Measurements from ENCODE around the gene CHST6.

DNA sequence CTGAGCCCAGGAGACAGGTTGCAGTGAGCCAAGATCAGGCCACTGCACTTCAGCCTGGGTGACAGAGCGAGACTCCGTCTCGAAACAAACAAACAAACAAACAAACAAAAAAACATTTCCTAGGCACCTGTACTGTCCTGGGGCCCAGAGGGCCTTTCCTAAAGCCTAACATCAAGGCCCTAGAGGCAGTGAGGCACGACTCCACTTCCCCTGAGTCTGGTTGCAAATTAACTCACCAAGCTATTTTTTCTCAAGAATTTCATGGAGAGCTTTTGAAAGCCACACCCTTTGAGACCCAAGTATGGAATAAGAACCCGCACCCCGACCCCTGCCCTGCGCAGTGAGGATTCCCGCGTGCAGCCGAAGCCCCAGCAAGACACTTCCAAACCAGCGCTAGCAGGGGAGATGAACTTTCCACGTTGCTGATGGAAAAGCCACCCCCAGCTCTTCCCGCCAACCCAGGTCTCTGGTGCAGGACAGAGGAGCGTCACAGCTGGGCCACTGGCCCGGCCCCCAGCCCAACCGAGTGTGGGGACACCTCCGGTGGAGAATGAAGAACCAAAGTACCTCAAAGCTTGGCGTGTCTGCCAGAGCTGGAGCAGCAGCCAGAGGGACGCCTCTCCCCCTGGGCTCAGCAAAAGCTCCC is 39.4 kb upstream of the CHST6 start:
- TF ChIP-seq, protein P1, sequence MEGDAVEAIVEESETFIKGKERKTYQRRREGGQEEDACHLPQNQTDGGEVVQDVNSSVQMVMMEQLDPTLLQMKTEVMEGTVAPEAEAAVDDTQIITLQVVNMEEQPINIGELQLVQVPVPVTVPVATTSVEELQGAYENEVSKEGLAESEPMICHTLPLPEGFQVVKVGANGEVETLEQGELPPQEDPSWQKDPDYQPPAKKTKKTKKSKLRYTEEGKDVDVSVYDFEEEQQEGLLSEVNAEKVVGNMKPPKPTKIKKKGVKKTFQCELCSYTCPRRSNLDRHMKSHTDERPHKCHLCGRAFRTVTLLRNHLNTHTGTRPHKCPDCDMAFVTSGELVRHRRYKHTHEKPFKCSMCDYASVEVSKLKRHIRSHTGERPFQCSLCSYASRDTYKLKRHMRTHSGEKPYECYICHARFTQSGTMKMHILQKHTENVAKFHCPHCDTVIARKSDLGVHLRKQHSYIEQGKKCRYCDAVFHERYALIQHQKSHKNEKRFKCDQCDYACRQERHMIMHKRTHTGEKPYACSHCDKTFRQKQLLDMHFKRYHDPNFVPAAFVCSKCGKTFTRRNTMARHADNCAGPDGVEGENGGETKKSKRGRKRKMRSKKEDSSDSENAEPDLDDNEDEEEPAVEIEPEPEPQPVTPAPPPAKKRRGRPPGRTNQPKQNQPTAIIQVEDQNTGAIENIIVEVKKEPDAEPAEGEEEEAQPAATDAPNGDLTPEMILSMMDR (tag by site-specific recombination; IDR thresholded peaks at IDR 0.05) = no peak
- TF ChIP-seq ZNF266 (tag by site-specific recombination; IDR thresholded peaks at IDR 0.05; ENCODE audit: low read depth) = no peak
- TF ChIP-seq MEIS1 (CRISPR knock-in tag; IDR thresholded peaks at IDR 0.05; ENCODE audit: borderline replicate concordance) = no peak
- no peak for TF ChIP-seq YY2 (tag by site-specific recombination; IDR thresholded peaks at IDR 0.05)
- TF ChIP-seq, protein P2, sequence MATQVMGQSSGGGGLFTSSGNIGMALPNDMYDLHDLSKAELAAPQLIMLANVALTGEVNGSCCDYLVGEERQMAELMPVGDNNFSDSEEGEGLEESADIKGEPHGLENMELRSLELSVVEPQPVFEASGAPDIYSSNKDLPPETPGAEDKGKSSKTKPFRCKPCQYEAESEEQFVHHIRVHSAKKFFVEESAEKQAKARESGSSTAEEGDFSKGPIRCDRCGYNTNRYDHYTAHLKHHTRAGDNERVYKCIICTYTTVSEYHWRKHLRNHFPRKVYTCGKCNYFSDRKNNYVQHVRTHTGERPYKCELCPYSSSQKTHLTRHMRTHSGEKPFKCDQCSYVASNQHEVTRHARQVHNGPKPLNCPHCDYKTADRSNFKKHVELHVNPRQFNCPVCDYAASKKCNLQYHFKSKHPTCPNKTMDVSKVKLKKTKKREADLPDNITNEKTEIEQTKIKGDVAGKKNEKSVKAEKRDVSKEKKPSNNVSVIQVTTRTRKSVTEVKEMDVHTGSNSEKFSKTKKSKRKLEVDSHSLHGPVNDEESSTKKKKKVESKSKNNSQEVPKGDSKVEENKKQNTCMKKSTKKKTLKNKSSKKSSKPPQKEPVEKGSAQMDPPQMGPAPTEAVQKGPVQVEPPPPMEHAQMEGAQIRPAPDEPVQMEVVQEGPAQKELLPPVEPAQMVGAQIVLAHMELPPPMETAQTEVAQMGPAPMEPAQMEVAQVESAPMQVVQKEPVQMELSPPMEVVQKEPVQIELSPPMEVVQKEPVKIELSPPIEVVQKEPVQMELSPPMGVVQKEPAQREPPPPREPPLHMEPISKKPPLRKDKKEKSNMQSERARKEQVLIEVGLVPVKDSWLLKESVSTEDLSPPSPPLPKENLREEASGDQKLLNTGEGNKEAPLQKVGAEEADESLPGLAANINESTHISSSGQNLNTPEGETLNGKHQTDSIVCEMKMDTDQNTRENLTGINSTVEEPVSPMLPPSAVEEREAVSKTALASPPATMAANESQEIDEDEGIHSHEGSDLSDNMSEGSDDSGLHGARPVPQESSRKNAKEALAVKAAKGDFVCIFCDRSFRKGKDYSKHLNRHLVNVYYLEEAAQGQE (tag by site-specific recombination; IDR thresholded peaks at IDR 0.05) = no peak
